Activated CD8-positive, alpha-beta memory T cell treated with anti-CD3 and anti-CD28 coated beads, Interleukin-2, amount 50 U/mL, for 4 hours (primary cell): ENCODE data around the gene ZNF385C.

Experiments
- DNase-seq: peaks from one replicate; pipeline ENCODE4 v3.0.0-alpha.2; 2020

The ZNF385C gene

GRCh38 chr17:42122371-42123303 lies 24.4 kb upstream of the ZNF385C start, which contains the start of gene HSPB9:
HSPB9 (plus strand) TSS chr17:42122804; CDS start chr17:42122851, 47 bp downstream.
- no peak for DNase-seq

- peak; percentile 78 for DNase-seq
These were observed 22.8 kb upstream of the ZNF385C start, which contains the start of gene KAT2A for GRCh38 chr17:42120770-42121769. KAT2A (minus strand) TSS chr17:42121367; CDS start chr17:42121304, 63 bp downstream.

GRCh38 chr17:42120161-42120769 lies 22.0 kb upstream of the ZNF385C start:
- no peak for DNase-seq

- no peak for DNase-seq
These were observed 21.0 kb upstream of the ZNF385C start for GRCh38 chr17:42119301-42119700.

GRCh38 chr17:42118545-42118944 lies 20.3 kb upstream of the ZNF385C start:
- DNase-seq: peak; percentile 49

- DNase-seq: no peak
These were observed 19.8 kb upstream of the ZNF385C start for GRCh38 chr17:42118126-42118510.

GRCh38 chr17:42117397-42118125 lies 19.3 kb upstream of the ZNF385C start:
- DNase-seq: no peak

GRCh38 chr17:42116705-42117396 lies 18.6 kb upstream of the ZNF385C start:
- peak; percentile 83 for DNase-seq

GRCh38 chr17:42114118-42114517 lies 15.8 kb upstream of the ZNF385C start:
- no peak for DNase-seq

GRCh38 chr17:42113293-42114069 lies 15.2 kb upstream of the ZNF385C start:
- DNase-seq: no peak

- DNase-seq: peak; percentile 71
These were observed 14.4 kb upstream of the ZNF385C start, which contains the start of gene DHX58 for GRCh38 chr17:42112552-42113176. DHX58 (minus strand) TSS chr17:42112714; CDS start chr17:42111892, 822 bp downstream.

- DNase-seq: no peak
These were observed 13.7 kb upstream of the ZNF385C start for GRCh38 chr17:42111871-42112551.

- no peak for DNase-seq
These were observed 13.0 kb upstream of the ZNF385C start for GRCh38 chr17:42111265-42111636.

- DNase-seq: no peak
These were observed 12.3 kb upstream of the ZNF385C start for GRCh38 chr17:42110301-42111264.

- no peak for DNase-seq
These were observed 10.8 kb upstream of the ZNF385C start for GRCh38 chr17:42109086-42109485.

GRCh38 chr17:42107597-42108576 lies 9.6 kb upstream of the ZNF385C start:
- DNase-seq: peak; percentile 96

GRCh38 chr17:42107124-42107523 lies 8.9 kb upstream of the ZNF385C start:
- DNase-seq: no peak
